Psoas muscle (tissue), 8 donors: ENCODE measurements around the gene RBMX. TPM values are rescaled to one million over a fixed set of nuclear protein-coding genes. Genes with fewer than 3 reads are reported as not detected.
"Not testable (repeated sequence)": the region's sequence is repeated elsewhere in the genome, so short reads cannot be mapped to it uniquely, and the experiment has no call there.

ENCODE experiments used
- ATAC-seq, 4 donors: fragments of 200-7000 bp; cut with Tn5 transposase; one replicate each; pipeline ENCODE4 v1.9.1; 2020; ENCODE audit warnings: moderate library complexity in 3 of 4, mild to moderate bottlenecking in 2 of 4
- DNase-seq, 2 donors: peaks; one replicate each; pipeline ENCODE4 v3.0.0-alpha.2; 2020
- H3K27ac ChIP-seq: fragments of 200-600 bp; one replicate; pipeline ENCODE4 v1.8.0; 2022
- H3K27me3 ChIP-seq, 3 donors: fragments of 200-600 bp in 1 of 3; one replicate each; pipeline versions ENCODE4 v1.6.1 to v1.8.0; 2013 to 2022; ENCODE audit warnings: low read length in 2 of 3, mild to moderate bottlenecking in 2 of 3, moderate library complexity in 1 of 3; ENCODE audit not compliant: insufficient read depth in 3 of 3
- H3K36me3 ChIP-seq, 2 donors: fragments of 200-600 bp in 1 of 2; one replicate each; pipeline versions ENCODE4 v1.6.1 to v1.8.0; 2013 to 2022; ENCODE audit warnings: low read depth in 1 of 2, mild to moderate bottlenecking in 1 of 2, moderate library complexity in 1 of 2; ENCODE audit not compliant: insufficient read depth in 1 of 2
- H3K4me1 ChIP-seq: fragments of 200-600 bp; one replicate; pipeline ENCODE4 v1.8.0; 2022
- H3K4me3 ChIP-seq: fragments of 200-600 bp; one replicate; pipeline ENCODE4 v1.8.0; 2022; ENCODE audit warnings: mild to moderate bottlenecking
- H3K9me3 ChIP-seq: fragments of 200-600 bp; one replicate; pipeline ENCODE4 v1.8.0; 2022
- WGBS, 3 donors: extraction: QIAGEN DNeasy Blood & Tissue Kit; methylation state at CpG; one replicate each; pipeline versions ENCODE4 v1.1.6 to v1.1.7; 2013; 5-methylcytosine and 5-hydroxymethylcytosine counted together
- intact Hi-C, 2 donors: fragments of 100-400 bp; cut with DNase I; formaldehyde crosslinking; loops; one replicate each; pipeline versions ENCODE4 v1.11.0 to v1.14.2; 2022
- long read RNA-seq, 2 donors: library from polyadenylated mRNA; unstranded; transcript quantifications; one replicate each; pipeline ENCODE4 v2.0.0, GENCODE V29; 2021
- polyA plus RNA-seq, 3 donors: library from polyadenylated mRNA; stranded (reverse); fragments of 200-250 nt; gene quantifications; one replicate each; pipeline ENCODE4 v1.2.3, GENCODE V29; 2013
- total RNA-seq, 4 donors: library from RNA; stranded (reverse); fragmentation: NEBNext Ultra II Directional in 2 of 4; extraction: Animal tissue kit (Norgen Biotek cat#: 25700) in 2 of 4; gene quantifications; one replicate each; pipeline versions ENCODE4 v1.2.1 to v1.2.4, GENCODE V29; 2021 to 2023
- TF ChIP-seq, protein P1 (sequence below): fragments of 200-600 bp; IDR thresholded peaks from one replicate; pipeline ENCODE4 v1.8.0; 2022; ENCODE audit warnings: antibody characterized with exemption
- donor health status: healthy with polysubstance abuse.
- donor health status: DM: no; HTN: no; CAD: no; lungs with moderate emphysema.
- donor health status: Bipolar disorder and iron deficiency.
- donor health status: healthy.
- donor health status: DM: yes; HTN: yes; CAD: no.
- donor health status: DM: no; HTN: no; CAD: no.
- donor health status: DM: no; HTN: no; CAD: no.
- donor health status: DM: yes; HTN: yes; CAD: no.

Gene RBMX
- total RNA-seq (100 to 1,000 TPM in 3 of 4 donors, 10 to 100 TPM in 1; 91.5 to 131 (median 118) TPM), polyA plus RNA-seq (10 to 100 TPM; 67.9 to 98.9 (median 79.7) TPM)
- long read RNA-seq, donor 1, transcript RBMX-201 (9 exons, 2,012 nt): major isoform, 47 of 75 reads
- long read RNA-seq, donor 1, partial matches to known transcripts: 9 of 75 reads
- long read RNA-seq, donor 1, other reads (novel, unspliced or antisense): 17 of 75 reads
- long read RNA-seq, donor 2, transcript RBMX-201 (9 exons, 2,012 nt): major isoform, 105 of 187 reads
- long read RNA-seq, donor 2, partial matches to known transcripts: 16 of 187 reads
- long read RNA-seq, donor 2, other reads (novel, unspliced or antisense): 63 of 187 reads

DNA sequence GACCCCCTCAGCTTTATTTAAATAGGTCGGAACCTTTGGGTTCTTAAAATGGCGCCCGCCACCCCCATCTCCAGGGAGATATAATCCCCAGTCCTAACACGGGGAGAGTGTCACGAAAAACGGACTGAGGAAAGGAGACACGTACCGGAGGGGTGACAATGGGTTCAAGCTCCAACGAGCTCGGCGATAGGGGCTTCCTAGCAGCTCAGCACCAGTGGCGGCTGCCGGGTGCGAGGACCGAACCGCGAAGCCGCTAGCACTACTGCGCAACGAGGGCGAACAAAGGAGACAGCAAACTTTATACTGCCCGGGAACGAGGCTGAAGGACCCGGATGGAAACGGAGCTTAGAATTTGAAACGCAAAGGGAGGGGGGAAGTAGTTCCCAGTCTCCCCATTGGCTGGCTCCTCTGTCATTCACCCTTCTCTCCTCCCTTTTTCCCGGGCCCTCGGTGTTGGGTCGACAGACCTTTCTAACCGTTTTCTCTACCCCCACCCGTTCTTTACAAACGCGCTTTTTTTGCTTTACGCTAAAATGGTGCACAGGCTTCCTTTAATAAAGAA lies at the start of gene RBMX:
Gene RBMX (minus strand): TSS at position 274 of the 562 bp plus-strand sequence. CDS start 1,298 bp downstream, outside the sequence.
- TF ChIP-seq, protein P1, sequence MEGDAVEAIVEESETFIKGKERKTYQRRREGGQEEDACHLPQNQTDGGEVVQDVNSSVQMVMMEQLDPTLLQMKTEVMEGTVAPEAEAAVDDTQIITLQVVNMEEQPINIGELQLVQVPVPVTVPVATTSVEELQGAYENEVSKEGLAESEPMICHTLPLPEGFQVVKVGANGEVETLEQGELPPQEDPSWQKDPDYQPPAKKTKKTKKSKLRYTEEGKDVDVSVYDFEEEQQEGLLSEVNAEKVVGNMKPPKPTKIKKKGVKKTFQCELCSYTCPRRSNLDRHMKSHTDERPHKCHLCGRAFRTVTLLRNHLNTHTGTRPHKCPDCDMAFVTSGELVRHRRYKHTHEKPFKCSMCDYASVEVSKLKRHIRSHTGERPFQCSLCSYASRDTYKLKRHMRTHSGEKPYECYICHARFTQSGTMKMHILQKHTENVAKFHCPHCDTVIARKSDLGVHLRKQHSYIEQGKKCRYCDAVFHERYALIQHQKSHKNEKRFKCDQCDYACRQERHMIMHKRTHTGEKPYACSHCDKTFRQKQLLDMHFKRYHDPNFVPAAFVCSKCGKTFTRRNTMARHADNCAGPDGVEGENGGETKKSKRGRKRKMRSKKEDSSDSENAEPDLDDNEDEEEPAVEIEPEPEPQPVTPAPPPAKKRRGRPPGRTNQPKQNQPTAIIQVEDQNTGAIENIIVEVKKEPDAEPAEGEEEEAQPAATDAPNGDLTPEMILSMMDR: no peak
- peak within 1 kb of the TSS; percentile 87 for H3K27ac ChIP-seq
- no peaks in the 10 kb centered on the region for H3K27me3 ChIP-seq
- intact Hi-C loops: no loop called here
- no peaks in the 10 kb centered on the region for H3K9me3 ChIP-seq
- H3K4me3 ChIP-seq: peak within 1 kb of the TSS; percentile 82
- 0 to 37% (median 7%) methylated on average over 31 to 34 of the region's 34 CpGs for WGBS, 3 donors
- ATAC-seq (peak; percentile 94 to 97 (median 95)), DNase-seq (peak; percentile 86 to 92)
- H3K36me3 ChIP-seq: peaks cover 0 to 29% of the 10 kb centered on the region in 2 donors
- H3K4me1 ChIP-seq: no peaks in the 10 kb centered on the region

DNA sequence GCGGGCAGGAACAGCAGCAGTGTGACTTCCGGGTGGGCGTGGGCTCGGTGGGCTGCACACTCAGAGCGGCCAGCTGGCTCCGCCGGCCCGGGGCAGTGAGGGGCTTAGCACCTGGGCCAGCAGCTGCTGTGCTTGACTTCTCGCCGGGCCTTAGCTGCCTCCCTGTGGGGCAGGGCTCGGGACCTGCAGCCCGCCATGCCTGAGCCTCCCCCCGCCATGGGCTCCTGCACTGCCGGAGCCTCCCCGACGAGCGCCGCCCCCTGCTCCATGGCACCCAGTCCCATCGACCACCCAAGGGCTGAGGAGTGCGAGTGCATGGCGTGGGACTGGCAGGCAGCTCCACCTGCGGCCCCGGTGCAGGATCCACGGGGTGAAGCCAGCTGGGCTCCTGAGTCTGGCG lies 40.9 kb upstream of the RBMX start:
- intact Hi-C loops: loop anchor here (10.0 kb wide), 2 partner anchors 217 to 937 kb away; partner anchors contain the start of gene SLC9A6 (in 1 of the 2)
- H3K36me3 ChIP-seq, DNase-seq, H3K27me3 ChIP-seq, H3K27ac ChIP-seq, H3K9me3 ChIP-seq, H3K4me1 ChIP-seq, ATAC-seq, H3K4me3 ChIP-seq: not testable (repeated sequence)
- WGBS, 3 donors: 92 to 96% (median 94%) methylated on average over 11 to 25 of the region's 25 CpGs

DNA sequence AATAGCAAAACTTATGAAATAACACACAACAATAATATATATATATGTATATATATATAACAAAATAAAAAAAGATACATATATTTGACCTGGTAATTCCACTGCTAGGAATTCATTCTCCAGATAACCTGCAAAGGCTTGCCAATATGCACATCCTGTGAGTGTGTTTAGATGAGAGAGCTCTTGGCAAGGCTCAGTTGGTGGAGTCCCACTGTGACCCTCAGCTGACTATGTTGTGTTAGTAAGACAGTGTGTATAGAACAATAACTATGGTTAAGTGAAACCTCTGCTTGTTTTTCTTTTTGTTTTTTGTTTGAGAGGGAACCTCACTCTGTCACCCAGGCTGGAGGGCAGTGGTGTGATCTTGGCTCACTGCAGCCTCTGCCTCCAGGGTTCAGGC lies 39.5 kb upstream of the RBMX start:
- ATAC-seq (no peak), DNase-seq (no peak)
- Histone ChIP-seq H3K4me3 (no peak overlapping the region), H3K27ac (no peak overlapping the region), H3K4me1 (no peaks in the 10 kb centered on the region), H3K36me3 (no peaks in the 10 kb centered on the region), H3K9me3 (no peaks in the 10 kb centered on the region), H3K27me3 (no peaks in the 10 kb centered on the region)
- TF ChIP-seq, protein P1: no peak
- intact Hi-C loops: loop anchor here (10.0 kb wide), 2 partner anchors 215 to 935 kb away; partner anchors contain the start of gene SLC9A6 (in 1 of the 2)

DNA sequence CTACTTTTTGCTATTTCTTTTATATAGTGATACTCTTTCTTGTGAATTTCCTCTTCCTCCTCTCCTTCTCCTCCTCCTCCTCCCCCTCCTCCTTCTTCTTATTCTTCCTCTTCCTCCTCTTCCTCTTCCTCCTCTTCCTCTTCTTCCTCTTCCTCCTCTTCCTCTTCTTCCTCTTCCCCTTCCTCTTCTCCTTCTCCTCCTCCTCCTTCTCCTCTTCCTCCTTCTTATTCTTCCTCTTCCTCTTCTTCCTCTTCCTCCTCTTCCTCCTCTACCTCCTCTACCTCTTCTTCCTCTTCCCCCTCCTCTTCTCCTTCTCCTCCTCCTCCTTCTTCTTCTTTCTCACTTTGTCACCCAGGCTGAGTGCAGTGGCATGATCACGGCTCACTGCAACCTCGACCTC lies 36.3 kb upstream of the RBMX start:
- H3K4me3 ChIP-seq: no peak overlapping the region
- no peak overlapping the region for H3K27ac ChIP-seq
- WGBS, 3 donors: 75 to 98% (median 93%) methylated on average over 2 of the region's 2 CpGs
- ATAC-seq (no peak), DNase-seq (no peak)
- no peaks in the 10 kb centered on the region for H3K36me3 ChIP-seq
- H3K27me3 ChIP-seq: peaks cover 0 to 6% (median 0%) of the 10 kb centered on the region in 3 donors
- TF ChIP-seq, protein P1: no peak
- H3K9me3 ChIP-seq: no peaks in the 10 kb centered on the region
- intact Hi-C loops: no loop called here
- H3K4me1 ChIP-seq: no peaks in the 10 kb centered on the region

DNA sequence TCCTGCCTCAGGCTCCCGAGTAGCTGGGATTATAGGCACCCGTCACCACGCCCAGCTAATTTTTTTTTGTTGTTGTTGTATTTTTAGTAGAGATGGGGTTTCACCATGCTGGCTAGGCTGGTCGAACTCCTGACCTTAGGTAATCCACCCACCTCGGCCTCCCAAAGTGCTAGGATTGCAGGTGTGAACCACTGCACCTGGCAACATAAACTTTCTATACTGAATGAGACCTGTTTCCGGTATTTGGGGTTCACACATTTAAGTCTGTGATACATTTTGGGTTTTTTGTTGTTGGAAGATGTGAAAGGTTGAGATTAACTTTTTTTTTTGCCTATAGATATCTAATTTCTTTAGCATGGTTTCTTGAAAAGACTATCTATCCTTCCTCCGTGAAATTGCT lies 31.1 kb upstream of the RBMX start:
- not testable (repeated sequence) for H3K9me3 ChIP-seq, H3K4me1 ChIP-seq, DNase-seq, H3K36me3 ChIP-seq, H3K27ac ChIP-seq, H3K4me3 ChIP-seq, H3K27me3 ChIP-seq, ATAC-seq
- intact Hi-C loops: loop anchor here in 1 of 2 donors (5.0 kb wide), 1 partner anchor 199 kb away; no protein-coding TSS in a partner anchor
- WGBS, 3 donors: 57 to 66% (median 58%) methylated on average over 7 of the region's 7 CpGs
